ENCODE data around the gene TOMM40. TPM values are rescaled to one million over a fixed set of nuclear protein-coding genes. Genes with fewer than 3 reads are reported as not detected.
A peak's percentile ranks its signal among the peaks of the same experiment; 100 is the strongest.
"Not testable (repeated sequence)": the region's sequence is repeated elsewhere in the genome, so short reads cannot be mapped to it uniquely, and the experiment has no call there.

Gene TOMM40
- total and polyA plus RNA-seq, 4 donors: 21.8 to 66.1 (median 48.0) TPM

- DNase-seq (ENCODE audit: low read depth in 4 of 6, low spot score in 6 of 6): peak in 1 of 6 donors; percentile 71
- Histone ChIP-seq H3K4me1 (ENCODE audit: control insufficient read depth, insufficient read depth, low read length) (peaks cover 49% of the 10 kb centered on the region), H3K36me3 (ENCODE audit: control insufficient read depth, insufficient read depth, low read length) (peaks cover 49% of the 10 kb centered on the region), H3K4me3 (ENCODE audit: low read depth, low read length) (peak within 1 kb of the TSS; percentile 63), H3K27ac (ENCODE audit: low read depth, low read length) (peak within 1 kb of the TSS; percentile 76), H3K27me3 (ENCODE audit: control insufficient read depth, insufficient read depth, low read length) (peaks cover 14% of the 10 kb centered on the region), H3K9me3 (ENCODE audit: control insufficient read depth, insufficient read depth, low read length) (no peaks in the 10 kb centered on the region)
- 0% methylated on average over 13 of the region's 20 CpGs for WGBS (ENCODE audit: insufficient coverage)
Measured at GRCh38 chr19:44905437-44906160, 14.5 kb downstream of the TOMM40 start, which contains the start of gene APOE. Gene APOE, plus strand, starts transcription at chr19:44905796. Its CDS starts 829 bp downstream, at chr19:44906625.

- Histone ChIP-seq H3K36me3 (ENCODE audit: control insufficient read depth, insufficient read depth, low read length) (peaks cover 29% of the 10 kb centered on the region), H3K9me3 (ENCODE audit: control insufficient read depth, insufficient read depth, low read length) (no peaks in the 10 kb centered on the region), H3K4me3 (ENCODE audit: low read depth, low read length) (no peak overlapping the region), H3K4me1 (ENCODE audit: control insufficient read depth, insufficient read depth, low read length) (peaks cover 68% of the 10 kb centered on the region), H3K27ac (ENCODE audit: low read depth, low read length) (no peak overlapping the region), H3K27me3 (ENCODE audit: control insufficient read depth, insufficient read depth, low read length) (peaks cover 14% of the 10 kb centered on the region)
- DNase-seq (ENCODE audit: low read depth in 4 of 6, low spot score in 6 of 6): no peak
- 93% methylated on average over 12 of the region's 12 CpGs for WGBS (ENCODE audit: insufficient coverage)
Measured at GRCh38 chr19:44907613-44908012, 16.6 kb downstream of the TOMM40 start.

DNA sequence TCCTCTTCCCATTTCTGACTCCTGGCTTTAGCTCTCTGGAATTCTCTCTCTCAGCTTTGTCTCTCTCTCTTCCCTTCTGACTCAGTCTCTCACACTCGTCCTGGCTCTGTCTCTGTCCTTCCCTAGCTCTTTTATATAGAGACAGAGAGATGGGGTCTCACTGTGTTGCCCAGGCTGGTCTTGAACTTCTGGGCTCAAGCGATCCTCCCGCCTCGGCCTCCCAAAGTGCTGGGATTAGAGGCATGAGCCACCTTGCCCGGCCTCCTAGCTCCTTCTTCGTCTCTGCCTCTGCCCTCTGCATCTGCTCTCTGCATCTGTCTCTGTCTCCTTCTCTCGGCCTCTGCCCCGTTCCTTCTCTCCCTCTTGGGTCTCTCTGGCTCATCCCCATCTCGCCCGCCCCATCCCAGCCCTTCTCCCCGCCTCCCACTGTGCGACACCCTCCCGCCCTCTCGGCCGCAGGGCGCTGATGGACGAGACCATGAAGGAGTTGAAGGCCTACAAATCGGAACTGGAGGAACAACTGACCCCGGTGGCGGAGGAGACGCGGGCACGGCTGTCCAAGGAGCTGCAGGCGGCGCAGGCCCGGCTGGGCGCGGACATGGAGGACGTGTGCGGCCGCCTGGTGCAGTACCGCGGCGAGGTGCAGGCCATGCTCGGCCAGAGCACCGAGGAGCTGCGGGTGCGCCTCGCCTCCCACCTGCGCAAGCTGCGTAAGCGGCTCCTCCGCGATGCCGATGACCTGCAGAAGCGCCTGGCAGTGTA, 17.2 kb downstream of the TOMM40 start:
- Histone ChIP-seq H3K36me3 (ENCODE audit: control insufficient read depth, insufficient read depth, low read length) (peaks cover 22% of the 10 kb centered on the region), H3K27ac (ENCODE audit: low read depth, low read length) (no peak overlapping the region), H3K9me3 (ENCODE audit: control insufficient read depth, insufficient read depth, low read length) (no peaks in the 10 kb centered on the region), H3K4me3 (ENCODE audit: low read depth, low read length) (no peak overlapping the region), H3K27me3 (ENCODE audit: control insufficient read depth, insufficient read depth, low read length) (peaks cover 14% of the 10 kb centered on the region), H3K4me1 (ENCODE audit: control insufficient read depth, insufficient read depth, low read length) (peaks cover 74% of the 10 kb centered on the region)
- 92% methylated on average over 45 of the region's 46 CpGs for WGBS (ENCODE audit: insufficient coverage)
- DNase-seq (ENCODE audit: low read depth in 4 of 6, low spot score in 6 of 6): no peak

DNA sequence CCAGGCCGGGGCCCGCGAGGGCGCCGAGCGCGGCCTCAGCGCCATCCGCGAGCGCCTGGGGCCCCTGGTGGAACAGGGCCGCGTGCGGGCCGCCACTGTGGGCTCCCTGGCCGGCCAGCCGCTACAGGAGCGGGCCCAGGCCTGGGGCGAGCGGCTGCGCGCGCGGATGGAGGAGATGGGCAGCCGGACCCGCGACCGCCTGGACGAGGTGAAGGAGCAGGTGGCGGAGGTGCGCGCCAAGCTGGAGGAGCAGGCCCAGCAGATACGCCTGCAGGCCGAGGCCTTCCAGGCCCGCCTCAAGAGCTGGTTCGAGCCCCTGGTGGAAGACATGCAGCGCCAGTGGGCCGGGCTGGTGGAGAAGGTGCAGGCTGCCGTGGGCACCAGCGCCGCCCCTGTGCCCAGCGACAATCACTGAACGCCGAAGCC, 17.8 kb downstream of the TOMM40 start:
- Histone ChIP-seq H3K27ac (ENCODE audit: low read depth, low read length) (no peak overlapping the region), H3K36me3 (ENCODE audit: control insufficient read depth, insufficient read depth, low read length) (peaks cover 21% of the 10 kb centered on the region), H3K27me3 (ENCODE audit: control insufficient read depth, insufficient read depth, low read length) (peaks cover 14% of the 10 kb centered on the region), H3K4me3 (ENCODE audit: low read depth, low read length) (no peak overlapping the region), H3K9me3 (ENCODE audit: control insufficient read depth, insufficient read depth, low read length) (no peaks in the 10 kb centered on the region), H3K4me1 (ENCODE audit: control insufficient read depth, insufficient read depth, low read length) (peaks cover 72% of the 10 kb centered on the region)
- DNase-seq (ENCODE audit: low read depth in 4 of 6, low spot score in 6 of 6): no peak
- WGBS (ENCODE audit: insufficient coverage): 94% methylated on average over 44 of the region's 44 CpGs

- peaks cover 21% of the 10 kb centered on the region for H3K36me3 ChIP-seq (ENCODE audit: control insufficient read depth, insufficient read depth, low read length)
- peaks cover 72% of the 10 kb centered on the region for H3K4me1 ChIP-seq (ENCODE audit: control insufficient read depth, insufficient read depth, low read length)
- WGBS (ENCODE audit: insufficient coverage): no CpG with 5 or more reads among the region's 5 CpGs
- H3K27me3 ChIP-seq (ENCODE audit: control insufficient read depth, insufficient read depth, low read length): peaks cover 16% of the 10 kb centered on the region
- no peak overlapping the region for H3K4me3 ChIP-seq (ENCODE audit: low read depth, low read length)
- no peak overlapping the region for H3K27ac ChIP-seq (ENCODE audit: low read depth, low read length)
- H3K9me3 ChIP-seq (ENCODE audit: control insufficient read depth, insufficient read depth, low read length): no peaks in the 10 kb centered on the region
- no peak for DNase-seq (ENCODE audit: low read depth in 4 of 6, low spot score in 6 of 6)
Measured at GRCh38 chr19:44909775-44910174, 18.7 kb downstream of the TOMM40 start.

GRCh38 chr19:44911896-44912295, 20.8 kb downstream of the TOMM40 start:
- H3K27me3 ChIP-seq (ENCODE audit: control insufficient read depth, insufficient read depth, low read length); H3K4me3 ChIP-seq (ENCODE audit: low read depth, low read length); H3K27ac ChIP-seq (ENCODE audit: low read depth, low read length); DNase-seq (ENCODE audit: low read depth in 4 of 6, low spot score in 6 of 6); H3K9me3 ChIP-seq (ENCODE audit: control insufficient read depth, insufficient read depth, low read length): not testable (repeated sequence)
- Histone ChIP-seq H3K4me1 (ENCODE audit: control insufficient read depth, insufficient read depth, low read length) (peaks cover 58% of the 10 kb centered on the region), H3K36me3 (ENCODE audit: control insufficient read depth, insufficient read depth, low read length) (peaks cover 18% of the 10 kb centered on the region)
- 96% methylated on average over 4 of the region's 6 CpGs for WGBS (ENCODE audit: insufficient coverage)

DNA sequence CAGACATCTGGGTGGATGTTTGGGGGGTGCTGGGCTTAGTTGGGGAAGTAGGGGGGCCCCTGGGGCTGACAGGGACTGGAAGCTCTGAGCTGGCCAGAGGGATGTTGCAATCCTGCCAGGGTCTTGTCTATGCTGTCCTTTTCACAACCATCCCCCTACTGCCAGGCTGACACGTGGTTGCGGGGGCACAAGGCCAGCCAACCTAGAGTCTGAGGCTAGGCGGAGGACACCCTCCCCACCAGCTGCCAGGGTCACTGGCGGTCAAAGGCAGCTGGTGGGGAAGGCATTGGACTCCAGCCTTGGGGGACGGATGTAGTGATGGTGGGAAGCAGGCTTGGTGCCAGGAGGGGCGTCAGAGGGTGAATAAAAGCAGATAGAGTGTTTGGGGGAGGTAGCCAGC, 21.8 kb downstream of the TOMM40 start:
- DNase-seq (ENCODE audit: low read depth in 4 of 6, low spot score in 6 of 6): peak in 2 of 6 donors; percentile 9 to 76
- H3K27ac ChIP-seq (ENCODE audit: low read depth, low read length): no peak overlapping the region
- H3K27me3 ChIP-seq (ENCODE audit: control insufficient read depth, insufficient read depth, low read length): peaks cover 2% of the 10 kb centered on the region
- no peaks in the 10 kb centered on the region for H3K9me3 ChIP-seq (ENCODE audit: control insufficient read depth, insufficient read depth, low read length)
- 26% methylated on average over 2 of the region's 6 CpGs for WGBS (ENCODE audit: insufficient coverage)
- no peak overlapping the region for H3K4me3 ChIP-seq (ENCODE audit: low read depth, low read length)
- H3K36me3 ChIP-seq (ENCODE audit: control insufficient read depth, insufficient read depth, low read length): peaks cover 13% of the 10 kb centered on the region
- H3K4me1 ChIP-seq (ENCODE audit: control insufficient read depth, insufficient read depth, low read length): peaks cover 48% of the 10 kb centered on the region

DNA sequence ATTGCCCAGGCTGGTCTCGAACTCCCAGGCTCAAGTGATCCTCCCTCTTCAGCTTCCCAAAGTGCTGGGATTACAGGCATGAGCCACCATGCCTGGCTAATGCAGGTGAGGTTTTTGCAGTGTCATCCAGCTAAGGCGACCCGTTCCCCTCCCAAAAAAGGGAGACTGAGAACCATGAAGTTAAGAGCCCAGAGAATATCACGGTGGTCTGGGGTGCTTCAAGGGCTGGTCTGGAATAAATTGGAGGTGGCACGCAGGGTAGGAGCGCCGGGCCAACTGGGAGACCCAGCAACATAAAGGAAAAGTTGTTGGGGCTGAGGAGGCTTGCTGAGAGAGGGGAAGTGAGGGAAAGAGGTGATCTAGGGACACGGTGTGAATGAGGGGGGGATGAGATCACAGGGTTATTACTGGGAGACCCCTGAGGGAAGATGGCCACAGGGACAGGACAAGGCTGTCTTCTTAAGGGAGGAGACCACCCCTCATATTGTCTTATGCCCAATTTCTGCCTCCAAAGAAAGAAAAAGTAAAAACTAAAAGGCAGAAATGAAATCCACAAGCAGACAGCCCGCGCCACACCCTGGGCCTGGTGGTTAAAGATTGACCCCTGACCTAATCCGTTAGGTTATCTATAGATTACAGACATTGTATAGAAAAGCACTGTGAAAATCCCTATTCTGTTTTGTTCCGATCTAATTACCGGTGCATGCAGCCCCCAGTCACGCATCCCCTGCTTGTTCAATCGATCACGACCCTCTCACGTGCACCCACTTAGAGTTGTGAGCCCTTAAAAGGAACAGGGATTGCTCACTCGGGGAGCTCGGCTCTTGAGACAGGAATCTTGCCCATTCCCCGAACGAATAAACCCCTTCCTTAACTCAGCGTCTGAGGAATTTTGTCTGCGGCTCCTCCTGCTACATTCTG, 22.7 kb downstream of the TOMM40 start:
- H3K27ac ChIP-seq (ENCODE audit: low read depth, low read length): not testable (repeated sequence)
- WGBS (ENCODE audit: insufficient coverage): 60% methylated on average over 18 of the region's 23 CpGs

More for the DNA sequence above, 22.7 kb downstream of the TOMM40 start:
- DNase-seq (ENCODE audit: low read depth in 4 of 6, low spot score in 6 of 6): peak in 1 of 6 donors; percentile 9
- H3K27me3 ChIP-seq (ENCODE audit: control insufficient read depth, insufficient read depth, low read length); H3K4me3 ChIP-seq (ENCODE audit: low read depth, low read length); H3K9me3 ChIP-seq (ENCODE audit: control insufficient read depth, insufficient read depth, low read length); H3K36me3 ChIP-seq (ENCODE audit: control insufficient read depth, insufficient read depth, low read length): not testable (repeated sequence)
- peaks cover 48% of the 10 kb centered on the region for H3K4me1 ChIP-seq (ENCODE audit: control insufficient read depth, insufficient read depth, low read length)
